Activated naive CD8-positive, alpha-beta T cell treated with anti-CD3 and anti-CD28 coated beads, Interleukin-2, amount 10 ng/mL, durations not matched to agents 7 days and 5 days (primary cell): ENCODE measurements around the gene STPG1. TPM values are rescaled to one million over a fixed set of nuclear protein-coding genes. Genes with fewer than 3 reads are reported as not detected.

ENCODE experiments used
- ATAC-seq: fragments of 150-1000 bp; cut with Tn5 transposase; one replicate; pipeline ENCODE4 v1.10.0; 2021; ENCODE audit warnings: low read depth, moderate library complexity
- POLR2A ChIA-PET: fragments of 350-600 bp; sonication (Branson Sonifier 250); formaldehyde crosslinking; loops from one replicate; lab custom pipeline; 2021; ENCODE audit warnings: antibody characterized with exemption; lab: Charles Lee
- DNase-seq: peaks from one replicate; pipeline ENCODE4 v3.0.0; 2021
- H3K27ac Mint-ChIP-seq: one replicate; pipeline ENCODE4 v1.8.0; 2022; ENCODE audit warnings: mild to moderate bottlenecking, mixed read lengths
- H3K27me3 Mint-ChIP-seq: one replicate; pipeline ENCODE4 v1.8.0; 2022; ENCODE audit warnings: mild to moderate bottlenecking, moderate library complexity, mixed read lengths
- H3K36me3 Mint-ChIP-seq: one replicate; pipeline ENCODE4 v1.8.0; 2021; ENCODE audit warnings: mild to moderate bottlenecking, mixed read lengths
- H3K4me1 Mint-ChIP-seq: one replicate; pipeline ENCODE4 v1.8.0; 2021; ENCODE audit warnings: mixed read lengths
- H3K4me3 Mint-ChIP-seq: one replicate; pipeline ENCODE4 v1.8.0; 2022; ENCODE audit warnings: mild to moderate bottlenecking, moderate library complexity, mixed read lengths
- H3K9me3 Mint-ChIP-seq: one replicate; pipeline ENCODE4 v1.8.0; 2021; ENCODE audit warnings: mixed read lengths
- total RNA-seq, 2 experiments: library from RNA; stranded (reverse); gene quantifications; one replicate each; pipeline ENCODE4 v1.2.3, GENCODE V29; 2021

STPG1 gene
- total RNA-seq, 2 experiments from 2014 or later: 8.6 to 9.0 TPM

DNA sequence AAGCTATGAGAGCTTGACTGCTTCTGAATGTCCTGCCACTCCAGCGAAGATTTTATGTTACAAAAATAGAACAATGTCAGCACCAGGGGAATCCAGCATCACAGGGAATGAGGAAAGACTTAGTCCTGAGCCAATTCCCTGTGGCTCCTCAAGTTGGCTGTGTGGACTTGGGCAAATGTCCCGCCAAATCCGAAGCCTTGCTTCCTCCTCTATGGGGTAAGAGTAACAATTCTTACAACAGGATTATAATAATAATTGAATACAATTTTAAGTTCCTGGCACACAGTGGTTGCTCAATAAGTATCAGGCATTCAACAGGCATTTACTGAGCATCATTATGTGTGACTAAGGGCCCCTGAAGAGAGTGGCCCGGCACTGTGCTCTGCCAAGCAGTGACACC lies 44.4 kb downstream of the STPG1 start:
- POLR2A ChIA-PET: no interaction called here
- ATAC-seq: no peak
- H3K36me3 Mint-ChIP-seq: peaks cover 2% of the 10 kb centered on the region
- no peaks in the 10 kb centered on the region for H3K27me3 Mint-ChIP-seq
- no peaks in the 10 kb centered on the region for H3K9me3 Mint-ChIP-seq
- no peak overlapping the region for H3K27ac Mint-ChIP-seq
- no peak for DNase-seq
- peaks cover 7% of the 10 kb centered on the region for H3K4me1 Mint-ChIP-seq
- no peak overlapping the region for H3K4me3 Mint-ChIP-seq

DNA sequence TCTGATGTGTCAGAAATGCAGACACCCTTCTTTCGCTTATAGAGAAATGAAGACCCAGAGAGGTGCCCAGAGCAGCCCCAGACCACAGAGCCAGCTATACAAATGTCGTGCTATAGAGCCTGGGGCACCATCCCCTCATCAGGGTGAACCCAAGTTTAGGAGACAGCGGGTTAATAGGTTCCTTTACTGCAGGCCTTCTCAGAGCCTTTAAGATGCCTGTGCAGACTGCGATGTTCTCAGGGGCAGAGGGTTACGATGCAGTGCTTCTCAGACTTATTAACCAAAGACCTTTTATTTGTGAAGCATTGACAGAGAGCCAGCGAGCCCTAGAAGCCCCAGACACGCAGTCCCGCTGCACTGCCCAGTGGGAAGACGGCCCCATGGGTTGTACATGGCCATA lies 46.9 kb downstream of the STPG1 start:
- ATAC-seq (no peak), DNase-seq (no peak)
- H3K27me3 Mint-ChIP-seq: no peaks in the 10 kb centered on the region
- H3K4me3 Mint-ChIP-seq: no peak overlapping the region
- H3K9me3 Mint-ChIP-seq: no peaks in the 10 kb centered on the region
- no peak overlapping the region for H3K27ac Mint-ChIP-seq
- H3K36me3 Mint-ChIP-seq: peaks cover 2% of the 10 kb centered on the region
- POLR2A ChIA-PET: no interaction called here
- H3K4me1 Mint-ChIP-seq: peaks cover 7% of the 10 kb centered on the region

DNA sequence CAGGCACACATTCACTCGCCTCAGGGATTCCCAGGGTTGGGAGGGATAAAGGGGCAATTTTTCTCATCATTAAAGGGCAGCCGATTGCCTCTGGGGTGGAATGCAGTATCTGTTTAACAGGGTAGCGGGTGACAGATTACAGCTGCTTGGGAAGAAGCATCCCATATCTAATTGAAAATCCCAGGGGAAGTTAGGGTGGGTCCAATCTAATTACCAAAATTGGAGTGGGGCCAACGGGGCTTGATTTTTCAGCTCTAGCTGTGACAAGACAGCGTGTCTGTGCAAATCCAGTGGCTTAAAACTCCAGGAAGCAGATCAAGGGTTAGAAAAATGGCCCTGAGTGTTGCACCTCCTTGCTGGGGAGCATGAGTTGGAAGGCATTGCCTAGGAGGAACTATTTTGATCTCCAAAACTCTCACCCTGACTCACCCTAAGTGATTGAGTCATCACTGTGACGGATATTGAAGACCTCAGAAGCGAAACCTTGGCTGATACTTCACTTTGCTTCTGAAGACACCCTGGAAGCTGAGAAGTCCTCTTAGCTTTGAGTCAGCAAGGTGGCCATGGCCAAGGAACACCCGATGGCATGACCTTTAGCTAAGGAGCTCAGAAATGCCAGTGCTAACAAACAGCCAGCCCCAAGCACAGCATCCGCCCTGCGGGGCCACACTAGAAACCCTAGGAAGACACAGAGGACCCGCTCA lies 48.5 kb downstream of the STPG1 start:
- no peak for DNase-seq
- no peaks in the 10 kb centered on the region for H3K27me3 Mint-ChIP-seq
- H3K27ac Mint-ChIP-seq: no peak overlapping the region
- H3K36me3 Mint-ChIP-seq: peaks cover 2% of the 10 kb centered on the region
- no peak overlapping the region for H3K4me3 Mint-ChIP-seq
- POLR2A ChIA-PET: no interaction called here
- peaks cover 7% of the 10 kb centered on the region for H3K4me1 Mint-ChIP-seq
- no peaks in the 10 kb centered on the region for H3K9me3 Mint-ChIP-seq
- peak; percentile 67 for ATAC-seq

DNA sequence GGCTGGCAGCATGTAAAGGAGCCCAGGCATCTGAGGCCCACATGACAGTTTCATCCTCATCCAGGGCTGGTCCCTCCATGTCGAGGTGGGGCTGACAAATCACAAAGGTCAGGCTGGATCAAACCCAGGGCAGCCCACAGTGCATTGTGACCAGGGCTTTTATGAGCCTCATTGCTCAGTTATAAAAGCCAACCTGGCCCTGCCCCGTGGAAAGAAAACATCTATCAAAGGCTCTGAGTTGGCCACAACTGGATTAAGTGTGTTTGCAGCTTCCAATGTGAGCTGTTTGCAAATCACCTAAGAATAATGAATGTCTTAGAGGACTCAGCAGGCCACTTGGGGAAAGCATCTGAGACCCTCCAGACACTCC lies 49.0 kb downstream of the STPG1 start:
- H3K27ac Mint-ChIP-seq: no peak overlapping the region
- H3K4me3 Mint-ChIP-seq: no peak overlapping the region
- H3K4me1 Mint-ChIP-seq: peaks cover 7% of the 10 kb centered on the region
- POLR2A ChIA-PET: no interaction called here
- peaks cover 2% of the 10 kb centered on the region for H3K36me3 Mint-ChIP-seq
- no peaks in the 10 kb centered on the region for H3K9me3 Mint-ChIP-seq
- DNase-seq: no peak
- H3K27me3 Mint-ChIP-seq: no peaks in the 10 kb centered on the region
- ATAC-seq: no peak

DNA sequence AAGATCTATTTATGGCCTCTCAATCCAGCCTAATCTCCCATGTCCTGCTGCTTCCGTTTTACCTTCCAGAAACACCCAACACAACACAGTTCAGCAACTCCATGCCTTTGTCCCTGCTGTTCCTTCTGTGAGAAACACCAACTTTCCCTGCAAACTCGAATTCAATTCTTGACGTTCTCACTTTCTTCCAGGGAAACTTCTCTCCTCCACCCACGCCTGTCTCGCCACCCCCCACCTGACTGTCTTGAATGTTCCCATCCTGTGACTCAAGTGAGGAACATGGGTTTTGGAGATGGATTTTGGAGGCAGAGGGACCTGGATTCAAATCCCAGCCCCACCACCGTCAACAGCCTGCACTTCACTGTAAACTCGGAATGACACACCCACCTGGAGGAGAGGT lies 49.6 kb downstream of the STPG1 start:
- no peak overlapping the region for H3K27ac Mint-ChIP-seq
- POLR2A ChIA-PET: no interaction called here
- DNase-seq (no peak), ATAC-seq (no peak)
- H3K4me1 Mint-ChIP-seq: peaks cover 7% of the 10 kb centered on the region
- H3K36me3 Mint-ChIP-seq: peaks cover 2% of the 10 kb centered on the region
- no peaks in the 10 kb centered on the region for H3K9me3 Mint-ChIP-seq
- no peak overlapping the region for H3K4me3 Mint-ChIP-seq
- no peaks in the 10 kb centered on the region for H3K27me3 Mint-ChIP-seq

DNA sequence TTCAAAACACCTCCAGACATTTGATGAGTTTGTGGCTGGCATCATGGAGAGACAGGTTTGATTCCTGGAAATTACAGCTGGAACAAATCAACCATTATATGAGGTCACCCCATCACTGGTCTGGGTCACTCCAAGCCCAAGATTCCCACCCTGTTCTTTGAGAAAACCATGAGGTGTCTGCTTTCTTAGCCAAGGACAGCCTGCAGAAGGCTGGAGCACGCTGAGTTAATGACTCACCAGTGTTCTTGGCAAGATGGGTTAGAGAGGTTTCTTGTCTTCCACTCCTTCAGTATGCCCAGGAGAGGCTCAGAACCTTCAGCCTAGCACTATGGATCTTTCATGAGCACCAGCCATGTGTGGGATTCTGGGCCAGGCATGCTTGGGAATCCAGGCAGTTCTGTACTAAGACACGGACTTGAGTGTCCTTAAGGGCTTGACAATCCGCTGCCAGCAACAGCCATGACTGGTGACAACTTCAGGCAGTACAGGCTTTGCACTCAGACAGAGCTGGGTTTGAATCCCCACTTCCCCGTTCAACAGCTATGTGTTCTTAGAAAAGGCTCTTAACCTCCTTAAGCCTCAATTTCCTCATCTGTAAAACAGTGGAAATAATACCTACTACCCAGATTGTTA lies 50.5 kb downstream of the STPG1 start:
- DNase-seq: no peak
- Mint-ChIP-seq H3K27me3 (no peaks in the 10 kb centered on the region), H3K27ac (no peak overlapping the region), H3K4me3 (no peak overlapping the region), H3K9me3 (no peaks in the 10 kb centered on the region), H3K36me3 (peaks cover 2% of the 10 kb centered on the region), H3K4me1 (peaks cover 7% of the 10 kb centered on the region)
- POLR2A ChIA-PET: no interaction called here
- ATAC-seq: no peak

DNA sequence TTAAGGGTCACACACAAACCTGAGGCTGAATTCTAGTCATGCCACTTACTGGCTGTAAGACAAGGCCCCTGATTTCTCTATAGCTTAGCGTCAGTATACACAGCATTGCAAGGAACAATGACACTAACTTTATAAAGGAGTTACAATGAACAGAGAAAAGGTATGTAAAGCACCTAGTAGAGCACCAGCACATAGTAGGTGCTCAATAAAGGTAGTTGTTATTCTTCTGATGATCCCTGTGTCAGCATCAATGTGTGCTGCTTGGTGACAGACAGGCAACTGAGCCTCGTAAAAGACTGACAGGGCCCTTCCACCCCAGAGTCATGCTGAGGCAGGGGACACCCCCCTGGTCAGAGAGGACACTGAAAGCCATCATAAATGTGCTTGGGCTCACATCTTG lies 51.2 kb downstream of the STPG1 start:
- H3K27me3 Mint-ChIP-seq: no peaks in the 10 kb centered on the region
- ATAC-seq (no peak), DNase-seq (no peak)
- peaks cover 6% of the 10 kb centered on the region for H3K36me3 Mint-ChIP-seq
- no peaks in the 10 kb centered on the region for H3K9me3 Mint-ChIP-seq
- POLR2A ChIA-PET: no interaction called here
- H3K4me3 Mint-ChIP-seq: no peak overlapping the region
- no peak overlapping the region for H3K27ac Mint-ChIP-seq
- H3K4me1 Mint-ChIP-seq: peaks cover 7% of the 10 kb centered on the region

DNA sequence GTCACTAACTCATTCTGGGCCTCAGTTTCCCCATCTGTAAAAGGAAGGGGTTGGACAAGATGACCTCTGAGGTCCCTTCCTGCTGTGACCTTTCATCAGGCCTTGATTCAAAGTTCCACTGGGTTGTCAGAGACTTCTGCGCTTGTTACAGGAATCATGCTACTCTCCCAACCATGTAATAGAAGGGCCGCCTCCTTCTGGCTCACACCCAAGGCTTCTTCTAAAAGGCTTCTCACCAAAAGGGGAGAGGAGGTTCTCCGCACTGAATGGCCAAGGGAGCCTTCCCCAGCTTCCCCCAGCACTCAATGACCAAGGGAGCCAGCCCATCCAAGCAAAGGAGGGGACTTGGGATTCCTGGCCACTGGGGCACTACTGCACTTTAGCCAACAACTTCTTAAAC lies 51.8 kb downstream of the STPG1 start:
- H3K4me1 Mint-ChIP-seq: peaks cover 7% of the 10 kb centered on the region
- H3K27ac Mint-ChIP-seq: no peak overlapping the region
- H3K4me3 Mint-ChIP-seq: no peak overlapping the region
- no peaks in the 10 kb centered on the region for H3K27me3 Mint-ChIP-seq
- POLR2A ChIA-PET: no interaction called here
- DNase-seq (no peak), ATAC-seq (no peak)
- H3K9me3 Mint-ChIP-seq: no peaks in the 10 kb centered on the region
- H3K36me3 Mint-ChIP-seq: peaks cover 6% of the 10 kb centered on the region

DNA sequence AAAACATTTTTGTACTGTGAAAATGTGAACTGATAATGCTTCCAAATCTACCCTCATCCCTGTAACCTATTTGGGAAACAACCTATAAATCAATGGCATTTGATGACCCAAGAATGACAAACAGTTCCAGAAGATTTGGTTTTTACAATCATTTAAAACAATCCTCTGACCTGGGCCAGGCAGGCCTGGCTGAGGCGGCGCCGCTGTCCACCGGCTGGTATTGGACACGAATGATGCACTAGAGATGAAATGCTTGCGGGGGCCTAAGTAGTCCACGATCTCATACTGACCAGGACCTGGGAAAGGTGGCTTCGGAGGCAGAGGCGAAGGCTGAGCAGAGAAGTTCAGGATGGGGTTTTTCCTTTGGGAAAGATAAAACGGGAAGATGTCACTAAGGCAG lies 52.9 kb downstream of the STPG1 start:
- peaks cover 5% of the 10 kb centered on the region for H3K36me3 Mint-ChIP-seq
- H3K4me1 Mint-ChIP-seq: peaks cover 6% of the 10 kb centered on the region
- ATAC-seq (no peak), DNase-seq (no peak)
- H3K4me3 Mint-ChIP-seq: no peak overlapping the region
- H3K9me3 Mint-ChIP-seq: no peaks in the 10 kb centered on the region
- no peaks in the 10 kb centered on the region for H3K27me3 Mint-ChIP-seq
- no peak overlapping the region for H3K27ac Mint-ChIP-seq
- POLR2A ChIA-PET: no interaction called here

DNA sequence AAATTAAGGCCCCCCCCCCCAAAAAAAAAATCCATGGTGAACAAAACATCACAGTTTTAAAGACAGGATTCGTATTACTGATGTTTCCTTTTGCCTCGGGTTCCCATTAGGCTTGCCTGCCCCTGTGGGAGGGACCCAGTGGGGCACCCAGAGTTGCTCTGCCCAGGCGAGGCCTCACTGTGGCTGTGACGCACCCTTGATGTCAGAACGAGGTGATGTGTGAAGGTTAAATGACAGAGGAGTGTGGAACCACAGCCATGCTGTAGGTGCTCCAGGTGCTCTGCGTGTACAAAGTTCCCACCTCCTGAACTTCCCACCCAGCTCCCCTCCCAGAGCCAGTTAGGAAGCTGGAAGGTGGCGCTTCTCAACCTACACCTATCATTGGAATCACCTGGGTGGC lies 56.5 kb downstream of the STPG1 start:
- H3K27ac Mint-ChIP-seq: no peak overlapping the region
- no peak overlapping the region for H3K4me3 Mint-ChIP-seq
- ATAC-seq: no peak
- H3K4me1 Mint-ChIP-seq: peaks cover 3% of the 10 kb centered on the region
- no peaks in the 10 kb centered on the region for H3K27me3 Mint-ChIP-seq
- peaks cover 5% of the 10 kb centered on the region for H3K36me3 Mint-ChIP-seq
- POLR2A ChIA-PET: interaction anchor here (0.7 kb wide), 1 partner anchor 97 kb away, joined by 4 read pairs; no protein-coding TSS in a partner anchor
- DNase-seq: no peak
- no peaks in the 10 kb centered on the region for H3K9me3 Mint-ChIP-seq

DNA sequence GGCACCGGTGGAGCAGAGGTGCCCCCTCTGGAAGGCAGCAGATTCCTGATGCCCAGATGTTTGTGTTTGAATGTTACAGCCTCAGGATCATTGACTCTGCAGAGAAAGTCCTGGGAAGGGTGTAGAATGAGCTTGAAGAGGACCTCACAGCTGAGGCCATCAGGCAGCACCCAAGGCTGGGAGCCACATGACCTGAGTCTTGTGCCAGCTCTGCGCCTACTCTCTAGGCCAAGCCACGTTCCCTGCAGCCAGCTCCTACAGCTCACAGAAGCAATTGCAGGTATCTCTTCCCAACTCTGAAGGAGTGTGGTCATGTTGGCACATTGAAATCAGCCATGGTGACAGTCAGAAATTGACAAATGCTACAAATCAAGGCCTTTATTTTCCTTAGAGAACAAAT lies 58.1 kb downstream of the STPG1 start:
- no peak for ATAC-seq
- Mint-ChIP-seq H3K27ac (no peak overlapping the region), H3K36me3 (peaks cover 5% of the 10 kb centered on the region), H3K4me3 (no peak overlapping the region), H3K9me3 (no peaks in the 10 kb centered on the region), H3K4me1 (peaks cover 15% of the 10 kb centered on the region), H3K27me3 (no peaks in the 10 kb centered on the region)
- DNase-seq: no peak
- POLR2A ChIA-PET: no interaction called here

DNA sequence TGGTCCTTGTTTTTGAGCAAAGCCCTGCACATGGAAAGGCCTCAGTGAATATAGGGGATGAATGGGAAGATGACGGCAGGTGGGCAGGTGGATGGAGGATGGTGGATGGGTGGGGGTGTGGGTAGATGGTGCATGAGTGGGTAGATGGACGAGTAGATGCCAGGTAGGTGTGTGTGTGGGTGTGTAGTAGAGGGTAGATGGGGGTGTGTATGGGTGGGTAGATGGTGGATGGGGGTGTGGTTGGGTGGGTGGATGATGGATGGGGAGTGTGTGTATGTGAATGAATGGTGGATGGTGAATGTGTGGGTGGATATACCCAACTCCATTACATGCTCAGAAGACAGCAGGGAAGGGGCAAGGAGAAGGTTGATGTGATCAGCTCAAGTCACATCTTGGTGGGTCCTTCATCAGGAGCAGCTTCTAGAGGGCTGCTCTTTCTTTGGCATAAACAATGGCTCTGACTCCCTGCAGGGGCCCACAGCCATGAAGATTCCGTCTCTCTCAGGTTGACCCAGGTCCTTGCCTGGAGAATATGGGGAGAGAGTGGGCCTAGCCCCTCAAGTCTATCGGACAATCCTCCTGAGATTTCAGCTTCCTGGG lies 60.2 kb downstream of the STPG1 start:
- DNase-seq (no peak), ATAC-seq (no peak)
- no peak overlapping the region for H3K4me3 Mint-ChIP-seq
- no peak overlapping the region for H3K27ac Mint-ChIP-seq
- no peaks in the 10 kb centered on the region for H3K9me3 Mint-ChIP-seq
- H3K4me1 Mint-ChIP-seq: peaks cover 19% of the 10 kb centered on the region
- peaks cover 5% of the 10 kb centered on the region for H3K36me3 Mint-ChIP-seq
- H3K27me3 Mint-ChIP-seq: no peaks in the 10 kb centered on the region
- POLR2A ChIA-PET: no interaction called here

DNA sequence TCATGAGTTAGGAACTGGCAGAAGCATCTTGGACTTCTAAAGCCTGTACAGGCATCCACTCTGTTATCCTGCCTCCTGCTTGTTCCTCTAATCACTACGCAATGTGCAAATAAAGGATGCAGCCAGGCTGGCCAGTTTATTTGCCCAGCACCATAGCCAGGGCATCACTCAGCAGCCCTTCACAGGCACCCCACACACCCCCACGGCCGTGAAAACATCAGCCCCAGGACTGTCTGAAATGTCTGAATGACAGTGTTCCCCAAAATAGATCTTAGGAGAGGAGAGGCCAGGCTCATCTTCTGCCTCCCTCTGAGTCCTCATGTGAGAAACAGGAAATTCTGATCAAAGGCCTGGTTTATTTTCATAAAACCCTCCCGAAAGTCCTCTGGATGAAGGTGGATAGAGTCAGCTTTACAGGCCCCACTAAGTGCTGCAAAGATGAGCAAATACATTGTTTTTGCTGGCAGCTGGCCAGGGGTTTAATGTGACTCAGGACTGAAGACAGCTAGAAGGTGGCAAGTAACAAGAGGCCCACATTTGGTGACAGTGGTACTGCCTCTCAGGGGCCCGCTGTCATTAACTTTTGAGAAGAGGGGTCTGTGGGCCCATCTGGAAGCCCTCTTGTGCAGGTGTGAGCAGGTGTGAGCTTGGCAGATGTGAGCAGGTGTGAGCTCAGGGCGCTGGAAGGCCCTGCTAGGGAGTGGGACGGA lies 61.5 kb downstream of the STPG1 start:
- POLR2A ChIA-PET: no interaction called here
- Mint-ChIP-seq H3K4me1 (peaks cover 19% of the 10 kb centered on the region), H3K9me3 (no peaks in the 10 kb centered on the region), H3K4me3 (no peak overlapping the region), H3K27me3 (peaks cover 2% of the 10 kb centered on the region), H3K36me3 (no peaks in the 10 kb centered on the region), H3K27ac (no peak overlapping the region)
- DNase-seq (no peak), ATAC-seq (peak; percentile 27)
